Lower leg skin (tissue), 3 donors: ENCODE measurements around the gene SUCLA2.

Experiments
- POLR2A ChIP-seq, 2 donors: fragments of 450-650 bp; IDR thresholded peaks; one replicate each; pipeline ENCODE4 v1.6.1; 2016 to 2017; ENCODE audit warnings: antibody characterized with exemption in 2 of 2, mild to moderate bottlenecking in 1 of 2, moderate library complexity in 1 of 2
- TF ChIP-seq, protein P1 (sequence below), 3 donors: fragments of 450-650 bp; IDR thresholded peaks; one replicate each; pipeline ENCODE4 v1.5.1; 2016; ENCODE audit warnings: antibody characterized with exemption in 3 of 3, mild to moderate bottlenecking in 3 of 3, moderate library complexity in 2 of 3

DNA sequence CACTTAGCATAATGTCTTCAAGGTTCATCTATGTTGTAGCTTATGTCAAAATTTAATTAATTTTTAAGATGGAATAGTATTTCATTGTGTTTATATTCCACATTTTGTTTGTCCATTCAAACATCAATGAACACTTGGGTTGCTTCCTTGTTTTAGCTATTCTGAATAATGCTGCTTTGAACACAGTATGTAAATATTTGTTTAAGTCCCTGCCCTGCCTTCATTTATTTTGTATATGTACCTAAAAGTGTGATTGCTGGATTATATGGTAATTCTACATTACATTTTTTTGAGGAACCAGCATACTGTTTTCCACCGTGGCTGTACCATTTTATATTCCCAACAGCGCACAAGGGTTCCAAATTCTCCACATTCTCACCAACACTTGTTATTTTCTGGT is 17.6 kb upstream of the SUCLA2 start:
- TF ChIP-seq, protein P1, sequence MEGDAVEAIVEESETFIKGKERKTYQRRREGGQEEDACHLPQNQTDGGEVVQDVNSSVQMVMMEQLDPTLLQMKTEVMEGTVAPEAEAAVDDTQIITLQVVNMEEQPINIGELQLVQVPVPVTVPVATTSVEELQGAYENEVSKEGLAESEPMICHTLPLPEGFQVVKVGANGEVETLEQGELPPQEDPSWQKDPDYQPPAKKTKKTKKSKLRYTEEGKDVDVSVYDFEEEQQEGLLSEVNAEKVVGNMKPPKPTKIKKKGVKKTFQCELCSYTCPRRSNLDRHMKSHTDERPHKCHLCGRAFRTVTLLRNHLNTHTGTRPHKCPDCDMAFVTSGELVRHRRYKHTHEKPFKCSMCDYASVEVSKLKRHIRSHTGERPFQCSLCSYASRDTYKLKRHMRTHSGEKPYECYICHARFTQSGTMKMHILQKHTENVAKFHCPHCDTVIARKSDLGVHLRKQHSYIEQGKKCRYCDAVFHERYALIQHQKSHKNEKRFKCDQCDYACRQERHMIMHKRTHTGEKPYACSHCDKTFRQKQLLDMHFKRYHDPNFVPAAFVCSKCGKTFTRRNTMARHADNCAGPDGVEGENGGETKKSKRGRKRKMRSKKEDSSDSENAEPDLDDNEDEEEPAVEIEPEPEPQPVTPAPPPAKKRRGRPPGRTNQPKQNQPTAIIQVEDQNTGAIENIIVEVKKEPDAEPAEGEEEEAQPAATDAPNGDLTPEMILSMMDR (IDR thresholded peaks at IDR 0.05) = no peak
- TF ChIP-seq POLR2A (IDR thresholded peaks at IDR 0.05) = no peak
